ENCODE results near the gene ECE1.
A peak's percentile ranks its signal among the peaks of the same experiment; 100 is the strongest.

ECE1 gene

GRCh38 chr1:21266119-21266774 lies 24.0 kb downstream of the ECE1 start:
- no peak for DNase-seq

- no peak for DNase-seq
Observed at GRCh38 chr1:21265644-21266043, 24.6 kb downstream of the ECE1 start.

GRCh38 chr1:21264898-21265297 lies 25.4 kb downstream of the ECE1 start:
- no peak for DNase-seq

DNA sequence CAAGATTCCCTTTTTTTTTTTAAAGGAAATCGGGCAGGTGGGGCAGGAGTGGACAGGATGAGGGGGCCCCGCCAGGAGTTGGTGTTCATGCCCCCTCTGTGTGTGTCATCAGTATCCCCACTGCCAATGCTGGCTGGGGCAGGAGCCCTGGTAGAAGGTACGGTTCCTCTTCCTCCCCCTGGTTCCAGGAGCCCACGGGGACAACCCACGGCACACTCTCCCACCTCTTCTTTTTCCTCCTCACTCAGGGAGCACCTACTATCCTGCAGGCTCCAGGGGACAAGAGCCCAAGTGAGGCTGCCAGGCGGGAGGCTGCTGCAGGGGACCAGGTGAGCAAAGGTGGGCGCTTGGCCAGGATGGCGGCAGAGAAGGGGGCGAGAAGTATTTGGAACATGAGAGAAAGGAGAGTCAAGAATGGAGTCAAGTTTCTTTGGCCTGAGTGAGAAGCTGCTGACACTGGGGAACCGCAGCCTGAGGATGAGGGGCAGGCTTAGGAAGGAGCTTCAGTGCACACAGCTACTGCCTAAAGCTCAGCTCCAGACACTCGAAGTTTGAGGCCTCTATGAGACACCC lies 26.5 kb downstream of the ECE1 start:
- no peak for DNase-seq

DNA sequence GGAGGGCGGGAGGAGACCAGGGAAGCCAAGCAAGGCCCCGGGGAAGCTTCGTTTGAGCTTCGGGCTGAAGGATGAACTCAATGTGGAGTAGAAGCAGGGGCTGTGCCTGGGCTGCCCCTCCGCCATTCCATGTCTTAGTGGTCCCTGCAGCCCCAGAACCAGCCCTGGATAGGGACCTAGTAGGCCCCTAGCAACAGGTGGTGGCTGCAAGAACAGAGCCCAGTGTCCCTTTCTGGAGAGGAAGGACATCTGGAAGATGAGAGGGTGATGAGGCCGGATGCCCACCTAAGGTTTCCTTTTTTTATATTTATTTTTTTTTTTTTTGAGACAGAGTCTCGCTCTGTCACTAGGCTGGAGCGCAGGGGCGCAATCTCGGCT lies 27.2 kb downstream of the ECE1 start:
- no peak for DNase-seq

DNA sequence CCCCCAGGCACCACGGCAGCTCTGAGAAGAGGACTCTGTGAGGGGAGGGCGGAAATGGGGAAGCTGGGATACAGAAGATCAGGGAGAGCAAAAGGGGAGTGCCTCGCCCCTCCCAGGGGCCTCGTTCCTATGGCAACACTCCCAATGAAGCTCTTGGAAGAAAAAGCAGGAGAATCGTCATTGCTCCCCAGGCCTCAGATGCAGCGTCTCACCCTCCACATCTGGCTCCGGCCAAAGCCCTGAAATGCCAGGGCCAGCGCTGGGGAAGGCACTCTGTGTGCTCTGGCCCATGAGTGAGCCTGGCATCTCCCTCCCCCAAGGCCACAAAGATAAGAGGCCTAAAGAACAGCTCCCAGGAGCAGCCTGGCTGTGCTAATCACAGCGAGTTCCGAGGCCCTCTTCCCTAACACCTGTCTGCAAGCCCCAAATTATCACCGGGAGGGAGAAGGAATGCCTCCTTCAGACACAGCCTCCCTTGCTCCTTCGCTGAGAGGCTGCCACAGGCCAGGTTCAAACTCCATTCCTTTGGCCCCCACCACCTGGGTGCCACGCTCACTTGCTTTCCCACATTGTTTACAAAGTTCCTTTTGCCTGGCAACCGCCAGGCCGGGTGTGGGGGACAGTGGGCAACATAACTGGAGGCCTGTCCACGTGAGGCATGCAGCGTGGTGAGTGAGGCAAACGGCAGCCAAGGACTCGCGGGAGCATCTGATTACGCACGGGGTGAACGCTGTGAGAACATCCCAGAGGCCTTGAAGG lies 27.8 kb downstream of the ECE1 start:
- no peak for DNase-seq

DNA sequence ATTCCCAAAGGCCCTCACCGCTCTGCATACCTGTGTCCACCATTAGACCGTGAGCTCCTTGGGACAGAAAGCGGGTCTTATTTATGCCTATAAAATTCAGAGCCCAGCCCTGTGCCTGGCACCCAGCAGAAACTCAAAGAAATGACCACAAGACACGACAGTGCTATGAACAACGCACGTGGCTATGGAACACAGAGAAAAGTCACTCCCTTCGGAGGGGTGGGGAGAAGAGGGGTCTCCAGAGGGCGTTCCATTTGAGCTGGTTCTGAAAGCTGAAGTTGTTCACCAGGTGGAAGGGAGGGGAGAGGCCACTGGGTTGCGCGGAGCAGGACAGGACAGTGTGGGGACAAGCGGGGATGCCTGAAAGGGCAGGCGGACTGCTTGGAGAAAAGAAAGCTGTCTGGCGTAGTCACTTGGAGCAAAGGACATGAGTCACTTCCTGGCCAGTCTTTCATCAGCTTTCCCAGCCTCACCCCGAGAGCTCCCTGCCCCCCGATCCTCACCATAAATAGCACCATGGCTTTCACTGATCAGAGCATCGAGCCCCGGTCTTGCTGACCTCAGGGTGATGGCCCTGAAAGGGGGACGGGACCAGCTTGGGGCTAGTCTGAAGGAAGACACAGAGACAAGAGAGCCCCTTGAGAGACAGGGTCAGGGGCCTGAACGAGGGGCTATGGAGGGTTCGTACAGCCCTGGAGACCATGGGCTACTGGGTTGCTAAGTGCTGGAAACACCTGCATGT lies 28.5 kb downstream of the ECE1 start:
- no peak for DNase-seq

GRCh38 chr1:21260405-21261125 lies 29.7 kb downstream of the ECE1 start:
- no peak for DNase-seq

DNA sequence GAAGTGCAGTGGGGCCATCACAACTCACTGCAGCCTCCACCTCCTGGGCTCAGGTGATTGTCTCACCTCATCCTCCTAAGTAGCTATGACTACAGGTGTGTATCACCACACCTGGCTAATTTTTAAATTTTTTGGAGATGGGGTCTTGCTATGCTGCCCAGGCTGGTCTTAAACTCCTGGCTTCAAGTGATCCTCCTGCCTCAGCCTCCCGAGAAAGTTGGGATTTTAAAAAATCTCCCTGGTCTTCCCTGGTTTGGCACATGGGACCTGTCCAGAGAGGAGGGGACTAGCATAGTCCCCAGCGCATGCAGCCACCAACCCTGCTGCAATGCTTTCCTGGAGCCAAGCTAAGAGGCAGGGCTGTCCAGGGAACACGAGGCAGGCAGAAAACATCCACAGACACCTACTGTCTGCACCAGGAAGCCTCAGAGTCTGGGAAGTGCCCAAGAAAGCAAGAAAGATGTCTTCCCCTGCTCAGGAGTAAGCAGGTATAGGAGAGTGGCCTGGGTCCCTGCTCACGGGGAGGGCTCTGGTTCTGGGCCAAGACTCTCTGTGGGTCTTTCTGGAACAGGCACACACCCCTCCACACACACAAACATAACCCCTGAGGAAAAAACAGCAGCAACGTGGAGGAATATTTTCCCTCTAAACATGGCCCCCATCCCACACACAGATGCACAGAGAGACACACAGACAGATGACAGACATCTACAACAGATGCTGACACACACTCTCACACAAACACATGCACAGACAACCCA lies 30.8 kb downstream of the ECE1 start:
- DNase-seq = no peak

GRCh38 chr1:21258331-21259134 lies 31.7 kb downstream of the ECE1 start:
- DNase-seq = no peak

- DNase-seq = no peak
Observed at GRCh38 chr1:21257431-21258135, 32.7 kb downstream of the ECE1 start.

DNA sequence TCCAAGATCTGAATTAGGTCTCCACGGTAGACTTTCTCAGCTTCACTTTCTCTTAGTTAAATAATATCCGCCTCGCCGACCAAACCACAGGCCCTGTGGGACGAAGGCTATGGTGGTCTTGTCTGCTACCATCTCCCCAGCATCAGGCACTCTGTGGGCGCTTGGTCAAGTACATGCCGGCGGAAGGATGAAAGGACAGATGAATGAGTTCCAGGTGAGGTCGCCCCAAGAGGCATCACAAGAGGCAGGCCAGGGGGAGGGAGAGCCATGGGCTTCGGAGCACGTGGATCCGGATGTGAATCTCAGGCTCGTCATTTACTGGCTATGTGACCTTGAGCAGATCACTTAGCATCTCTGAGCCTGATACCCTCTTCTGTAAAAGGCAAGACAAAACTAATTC lies 33.5 kb downstream of the ECE1 start:
- no peak for DNase-seq

GRCh38 chr1:21255943-21256320 lies 34.3 kb downstream of the ECE1 start:
- no peak for DNase-seq

- peak; percentile 71 for DNase-seq
Observed at GRCh38 chr1:21255284-21255942, 34.9 kb downstream of the ECE1 start.

GRCh38 chr1:21254335-21254951 lies 35.8 kb downstream of the ECE1 start:
- DNase-seq = no peak

GRCh38 chr1:21251773-21252471 lies 38.3 kb downstream of the ECE1 start:
- no peak for DNase-seq

DNA sequence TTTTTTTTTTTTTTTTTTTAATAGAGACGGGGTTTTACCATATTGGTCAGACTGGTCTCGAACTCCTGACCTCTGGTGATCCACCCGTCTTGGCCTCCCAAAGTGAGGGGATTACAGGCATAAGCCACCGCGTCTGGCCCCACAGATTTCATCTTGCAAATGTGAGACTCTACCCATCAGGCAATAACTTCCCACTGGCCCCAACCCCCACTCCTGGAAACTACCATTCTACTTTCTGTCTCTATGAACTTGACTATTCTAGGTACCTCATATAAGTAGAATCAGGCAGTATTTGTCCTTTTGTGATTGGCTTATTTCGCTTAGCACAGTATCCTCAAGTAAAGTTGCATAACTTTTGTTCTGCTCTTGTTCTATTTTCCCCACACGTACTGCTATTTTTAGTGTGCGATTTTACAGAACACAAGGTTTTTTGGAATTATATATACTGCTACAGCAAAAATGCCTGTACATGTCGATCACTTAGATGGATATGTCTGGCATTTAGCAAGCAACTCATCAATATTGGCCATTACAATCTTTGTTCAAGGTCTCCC lies 40.2 kb downstream of the ECE1 start:
- no peak for DNase-seq

GRCh38 chr1:21247892-21248715 lies 42.2 kb downstream of the ECE1 start:
- no peak for DNase-seq

All from NCI-H1105 treated with DMSO at 0.1 percent for 48 hours (cell line).